ENCODE results near the gene FGFR3. TPM values are rescaled to one million over a fixed set of nuclear protein-coding genes. Genes with fewer than 3 reads are reported as not detected.

The FGFR3 gene
- total RNA-seq, 1 donor from 2014 or later, result 0.79 TPM

DNA sequence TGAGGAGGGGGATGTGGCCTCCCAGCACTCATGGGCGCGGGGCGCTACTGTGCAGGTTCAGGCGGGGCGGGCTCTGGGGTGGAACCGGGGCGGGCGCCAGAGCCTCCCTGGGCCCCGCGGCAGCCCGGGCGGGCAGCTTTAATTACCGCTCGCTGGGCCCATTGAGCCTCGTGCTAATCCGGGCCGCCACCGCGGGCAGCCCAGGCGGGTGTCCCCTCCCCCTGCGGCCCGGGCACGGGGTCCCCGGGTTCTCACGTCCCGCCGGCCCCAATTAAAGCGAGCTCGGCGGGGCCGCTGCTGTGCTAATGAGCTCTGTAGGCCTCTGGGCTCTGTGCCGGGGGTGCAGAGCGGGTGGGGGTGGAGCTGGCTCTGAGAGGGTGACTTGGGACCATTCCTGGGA, 22.8 kb upstream of the FGFR3 start:
- no peak for DNase-seq (ENCODE audit: low read depth, low spot score)

DNA sequence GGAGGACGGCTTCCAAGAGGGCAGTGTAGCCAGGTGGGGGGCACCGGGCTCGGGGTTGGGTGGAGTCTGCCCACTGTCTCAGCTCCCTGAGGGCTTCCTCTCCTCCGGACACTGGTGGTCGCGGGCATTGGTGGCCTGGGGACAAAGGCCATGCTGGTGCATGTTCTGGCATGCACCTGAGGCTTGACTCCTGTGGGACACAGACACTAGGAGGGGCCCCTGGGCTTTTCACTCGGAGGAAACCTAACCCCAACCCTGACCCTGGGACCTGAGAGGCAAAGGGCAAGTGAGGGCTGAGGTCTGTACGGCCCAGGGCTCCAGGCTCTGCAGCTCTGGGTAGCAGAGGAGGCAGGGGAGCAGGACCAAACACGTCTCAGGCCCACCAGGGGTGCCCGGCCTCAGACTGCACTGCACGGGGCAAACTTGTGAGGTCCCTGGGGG, 22.3 kb upstream of the FGFR3 start:
- no peak for DNase-seq (ENCODE audit: low read depth, low spot score)

DNA sequence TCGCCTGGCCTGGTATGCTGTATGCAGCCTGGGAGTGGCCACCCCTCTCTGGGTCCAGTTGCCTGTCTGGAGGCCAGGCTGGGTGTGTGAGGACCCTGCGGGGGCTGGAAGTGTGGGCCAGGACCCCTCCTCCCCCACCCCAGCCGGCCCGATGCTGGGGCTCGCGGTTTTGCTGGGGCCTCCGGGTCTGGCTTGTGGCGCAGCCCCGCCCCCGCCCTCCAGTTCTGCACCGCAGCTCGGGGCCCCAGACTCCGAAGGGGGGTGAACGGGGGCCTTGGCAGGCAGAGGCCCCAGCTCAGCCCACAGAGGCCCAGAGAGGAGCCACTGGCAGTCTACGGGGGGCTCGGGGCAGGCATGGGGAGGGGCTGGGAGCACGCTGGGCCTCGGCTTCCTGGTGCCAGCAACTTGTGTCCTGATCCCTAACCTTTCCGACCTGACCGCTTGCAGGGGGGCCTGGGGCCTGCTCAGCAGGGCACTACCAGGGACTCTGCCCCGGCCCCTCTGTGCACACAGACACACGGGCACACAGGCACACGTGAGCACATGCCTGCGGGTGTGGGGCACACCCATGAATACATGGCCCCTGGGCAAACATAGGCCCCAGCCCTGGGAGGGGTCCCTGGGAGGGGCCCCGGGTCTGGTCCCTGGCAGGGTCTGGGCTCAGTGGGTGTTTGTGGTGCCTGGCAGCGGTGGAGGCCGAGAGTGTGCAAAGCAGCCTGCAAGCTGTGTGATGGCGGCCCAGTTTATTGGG, 21.4 kb upstream of the FGFR3 start:
- DNase-seq (ENCODE audit: low read depth, low spot score), result no peak

DNA sequence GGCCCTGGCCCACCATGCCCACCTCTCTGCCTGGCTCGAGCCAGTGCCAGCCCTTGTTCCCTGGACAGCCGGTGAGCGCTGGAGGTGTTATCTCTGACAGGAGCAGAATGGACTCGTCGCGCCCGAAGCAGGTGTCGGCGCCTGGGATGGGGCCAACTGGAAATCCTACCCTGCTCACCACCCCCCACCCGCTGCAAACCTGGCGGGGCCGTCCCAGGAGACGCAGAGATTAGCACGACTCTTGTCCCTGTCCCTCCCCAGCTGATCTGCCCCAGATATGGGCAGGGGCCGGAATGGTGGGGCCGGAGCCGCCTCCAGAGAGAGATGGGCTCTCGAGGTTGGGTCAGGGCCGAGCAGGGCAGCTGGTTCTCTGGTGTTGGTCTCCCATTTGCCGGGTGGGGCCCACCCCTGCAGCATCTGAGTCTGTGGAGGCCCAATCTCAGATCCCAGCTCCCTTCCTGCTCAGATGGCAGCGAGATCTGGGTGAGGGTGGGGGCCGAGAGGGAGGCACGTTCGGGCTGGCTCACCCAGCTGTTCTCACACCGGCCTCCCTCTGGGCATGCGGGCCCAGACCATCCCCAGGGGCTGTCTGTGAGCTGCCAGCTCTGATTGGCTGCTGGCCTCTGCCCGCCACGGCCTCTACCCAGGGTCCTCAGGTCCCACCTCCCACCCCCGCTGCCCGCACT, 20.1 kb upstream of the FGFR3 start:
- no peak for DNase-seq (ENCODE audit: low read depth, low spot score)

DNA sequence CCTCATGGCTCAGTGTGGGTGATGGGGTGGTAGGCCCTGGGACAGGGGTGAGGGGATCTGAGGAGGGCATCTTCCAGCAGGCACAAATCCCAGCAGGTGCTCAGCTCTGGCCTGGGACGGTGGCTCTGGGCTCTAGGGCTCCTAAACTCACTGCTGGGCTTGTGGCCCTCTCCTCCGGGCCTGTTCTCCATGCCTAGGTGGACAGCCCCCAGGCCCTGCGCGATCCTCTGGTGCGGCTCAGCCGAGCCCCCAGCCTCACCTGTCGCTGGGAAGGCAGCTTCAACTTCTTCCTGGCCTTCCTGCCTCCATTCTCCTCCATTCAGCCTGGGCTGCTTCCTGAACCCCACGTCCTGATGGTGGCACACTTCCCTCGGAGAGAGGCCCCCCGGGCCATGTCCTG, 19.3 kb upstream of the FGFR3 start:
- no peak for DNase-seq (ENCODE audit: low read depth, low spot score)

DNA sequence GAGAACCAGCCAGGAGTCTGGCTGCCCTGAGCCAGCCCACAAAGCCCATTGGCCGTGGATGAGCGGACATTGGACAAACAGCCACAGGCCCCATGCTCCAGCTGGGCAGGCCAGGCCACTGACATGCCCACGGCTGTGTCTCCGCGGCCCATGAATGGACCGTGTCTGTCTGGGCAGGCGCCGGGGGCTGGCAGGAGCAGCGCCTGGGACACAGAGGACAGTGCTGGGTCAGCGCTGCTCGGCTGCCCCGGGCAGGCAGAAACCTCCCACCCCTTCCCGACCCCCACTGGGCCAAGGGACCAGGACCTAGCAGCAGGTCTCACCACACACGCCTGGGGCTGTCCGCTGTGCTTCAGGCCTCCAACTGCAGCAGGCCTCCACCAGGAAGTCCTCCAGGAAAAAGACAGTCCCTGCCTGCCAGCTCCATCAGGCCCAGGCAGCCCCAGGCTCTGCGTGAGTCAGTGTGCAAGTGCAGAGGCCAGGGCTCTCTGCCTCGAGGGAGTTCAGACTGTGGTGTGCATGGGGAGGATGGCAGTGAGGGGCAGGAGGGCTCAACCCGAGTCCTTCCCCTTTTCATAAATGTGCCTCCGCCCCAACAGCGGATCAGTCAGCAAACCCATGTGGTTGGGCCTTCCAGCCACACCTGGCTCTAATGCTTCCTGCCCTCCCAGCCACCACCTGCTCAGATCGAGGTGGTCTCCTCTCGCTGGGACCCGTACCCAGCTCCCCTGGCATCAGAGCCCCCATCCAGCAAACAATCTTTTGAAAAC, 17.2 kb upstream of the FGFR3 start:
- DNase-seq (ENCODE audit: low read depth, low spot score), result no peak

DNA sequence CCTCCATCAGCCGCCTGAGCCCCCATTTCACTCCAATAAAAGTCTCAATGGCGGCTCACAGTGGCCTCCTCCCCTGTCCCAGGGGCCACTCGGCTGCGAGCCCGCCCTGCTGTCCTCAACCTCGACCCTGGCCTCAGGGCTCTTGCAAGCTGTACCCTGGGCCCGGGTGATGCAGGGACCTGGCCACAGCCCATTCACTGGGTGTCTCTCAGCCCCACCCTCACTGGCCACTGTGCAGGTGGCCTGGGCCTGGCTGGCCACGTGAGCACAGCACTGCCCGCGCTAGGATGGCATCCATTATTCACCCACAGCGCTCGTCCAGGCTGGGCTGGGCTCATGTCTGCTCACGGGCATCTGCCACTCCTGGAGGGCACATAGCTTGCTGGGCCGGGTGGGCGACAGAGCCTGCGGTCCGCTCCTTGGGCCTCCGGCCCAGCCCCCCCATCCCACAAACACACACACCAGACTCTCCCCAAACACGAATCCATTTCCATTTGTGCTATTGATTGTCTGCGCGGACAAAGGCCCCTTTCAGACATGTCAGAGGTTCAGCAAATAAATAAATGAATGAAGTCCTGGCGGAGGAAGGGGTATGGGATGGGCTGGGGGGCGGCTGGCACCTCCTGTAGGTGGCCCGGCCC, 16.5 kb upstream of the FGFR3 start:
- no peak for DNase-seq (ENCODE audit: low read depth, low spot score)

DNA sequence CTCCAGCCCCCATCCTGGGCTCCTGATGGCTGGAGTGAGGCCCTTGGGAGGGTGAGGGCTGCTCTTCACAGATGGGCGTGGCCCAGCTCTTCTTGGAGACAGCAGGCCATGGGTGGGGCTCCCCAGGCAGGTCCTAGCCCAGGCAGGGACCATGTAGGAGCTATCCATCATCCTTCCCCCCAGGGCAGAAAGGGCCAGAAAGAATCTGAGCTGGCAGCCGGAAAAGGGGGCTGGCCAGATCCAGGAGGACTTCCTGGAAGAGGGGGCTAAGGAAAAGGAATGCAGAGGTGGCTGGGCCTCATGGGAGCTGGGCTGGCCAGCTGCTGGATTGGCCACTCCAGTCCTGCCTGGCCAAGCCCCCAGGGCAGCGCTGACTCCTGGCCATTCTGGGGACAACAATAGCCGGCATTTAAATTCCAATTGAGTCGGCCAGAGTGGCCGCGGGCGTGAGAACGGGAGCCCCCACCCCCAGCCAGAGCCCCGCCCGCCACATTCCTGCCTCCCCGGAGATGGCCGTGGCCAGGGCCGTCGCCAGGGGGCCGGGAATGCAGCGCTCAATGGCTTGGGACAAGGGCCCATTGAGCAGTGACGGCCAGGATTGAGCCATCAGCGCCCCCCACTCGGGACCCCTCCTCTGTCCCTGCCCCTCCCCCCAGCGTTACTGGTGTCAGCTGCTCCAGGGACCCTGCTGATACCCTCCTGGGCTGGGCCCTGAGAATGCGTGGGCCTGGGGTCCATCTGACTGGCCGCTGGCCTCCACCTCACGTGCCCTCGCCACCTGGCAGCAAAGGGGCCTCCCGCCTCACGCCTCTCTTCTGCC, 15.1 kb upstream of the FGFR3 start:
- no peak for DNase-seq (ENCODE audit: low read depth, low spot score)

DNA sequence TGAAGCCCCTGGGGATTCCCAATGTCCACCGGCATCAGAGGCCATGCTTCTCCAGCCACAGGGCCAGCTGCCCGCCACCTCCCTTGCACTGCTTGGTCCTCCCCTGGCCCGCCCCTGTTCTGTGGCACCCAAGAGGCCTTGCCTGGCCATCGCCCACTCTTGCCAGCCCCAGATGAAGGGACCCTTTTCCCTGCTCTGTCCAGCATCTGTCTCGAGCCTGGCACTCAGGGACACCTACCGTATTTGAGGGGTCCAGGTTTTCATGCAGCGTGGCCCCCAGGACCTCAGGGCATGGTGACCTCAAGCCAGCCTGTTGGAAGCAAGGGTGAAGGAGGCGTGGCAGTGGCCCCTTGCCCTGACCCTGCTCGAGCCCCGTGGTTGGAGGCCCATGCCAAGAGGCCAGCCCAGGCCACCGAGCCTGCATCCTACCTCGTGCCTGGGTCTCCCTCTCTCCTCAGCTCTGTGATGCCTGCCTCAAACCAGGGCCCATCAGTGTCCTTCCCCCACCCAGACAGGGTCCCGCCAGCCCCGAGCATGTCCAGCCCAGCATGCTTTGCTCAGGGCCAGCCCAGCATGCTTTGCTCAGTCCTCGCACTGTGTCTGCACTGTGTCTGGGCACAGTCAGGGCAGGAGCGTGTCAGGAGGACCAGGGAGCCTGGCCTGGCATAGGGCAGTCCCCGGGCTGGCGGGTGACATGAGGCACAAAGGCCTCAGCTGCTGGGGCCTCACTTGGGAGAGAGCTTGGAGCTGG, 14.3 kb upstream of the FGFR3 start:
- no peak for DNase-seq (ENCODE audit: low read depth, low spot score)

DNA sequence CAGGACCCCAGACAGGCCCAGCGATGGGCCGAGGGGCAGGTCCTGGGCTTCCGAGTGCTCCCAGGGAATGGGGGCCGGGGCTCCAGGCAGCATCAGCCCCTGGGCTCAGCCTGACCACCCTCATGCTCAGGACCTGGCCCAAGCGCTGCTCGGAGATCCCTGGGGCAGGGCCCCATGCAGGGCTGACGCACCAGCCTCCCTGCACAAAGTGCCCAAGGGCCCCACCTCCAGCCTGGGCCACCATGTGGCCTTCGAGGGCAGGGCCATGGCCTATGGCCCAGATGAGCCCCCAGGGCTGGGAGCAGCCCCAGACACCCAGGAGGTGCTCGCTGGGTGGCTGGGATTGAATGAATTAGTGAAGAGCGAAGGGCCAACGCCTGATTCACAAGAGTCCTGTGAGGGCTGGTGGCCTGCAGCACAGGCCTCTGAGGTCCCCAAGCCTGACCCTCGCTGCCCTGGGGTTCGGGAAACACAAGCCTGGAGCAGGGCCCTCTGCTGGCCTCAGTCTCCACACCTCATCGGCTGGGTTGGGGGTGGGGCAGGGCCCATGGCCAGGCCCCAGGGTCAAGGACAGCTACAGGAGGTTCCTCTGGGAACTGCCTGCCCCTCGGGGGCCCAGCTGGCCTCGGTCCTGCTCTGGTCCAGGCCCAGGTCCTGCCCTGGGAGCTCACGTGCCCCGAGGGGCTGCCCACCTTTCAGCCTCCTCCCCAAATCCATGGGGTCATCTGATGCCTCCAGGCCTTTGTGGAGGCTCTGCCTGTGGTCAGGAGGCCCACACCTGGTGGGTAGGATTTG, 13.3 kb upstream of the FGFR3 start:
- no peak for DNase-seq (ENCODE audit: low read depth, low spot score)

DNA sequence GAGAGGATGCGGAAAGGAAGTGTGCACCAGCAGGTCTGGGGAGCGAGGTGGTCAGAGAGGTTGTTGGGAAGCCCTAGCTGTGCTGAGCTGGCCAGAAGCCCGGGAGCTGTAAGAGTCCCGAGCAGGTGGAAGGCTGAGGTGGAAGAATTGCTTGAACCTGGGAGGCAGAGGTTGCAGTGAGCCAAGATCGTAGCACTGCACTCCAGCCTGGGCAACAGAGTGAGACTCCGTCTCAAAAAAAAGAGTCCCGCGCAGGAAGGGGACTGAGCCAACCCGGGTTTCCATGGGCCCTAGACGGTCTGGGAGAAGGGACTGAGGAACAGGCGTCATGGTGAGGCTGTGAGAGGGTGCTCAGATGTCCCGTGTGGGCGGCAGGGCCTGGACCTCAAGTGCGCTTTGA, 12.7 kb upstream of the FGFR3 start:
- no peak for DNase-seq (ENCODE audit: low read depth, low spot score)

DNA sequence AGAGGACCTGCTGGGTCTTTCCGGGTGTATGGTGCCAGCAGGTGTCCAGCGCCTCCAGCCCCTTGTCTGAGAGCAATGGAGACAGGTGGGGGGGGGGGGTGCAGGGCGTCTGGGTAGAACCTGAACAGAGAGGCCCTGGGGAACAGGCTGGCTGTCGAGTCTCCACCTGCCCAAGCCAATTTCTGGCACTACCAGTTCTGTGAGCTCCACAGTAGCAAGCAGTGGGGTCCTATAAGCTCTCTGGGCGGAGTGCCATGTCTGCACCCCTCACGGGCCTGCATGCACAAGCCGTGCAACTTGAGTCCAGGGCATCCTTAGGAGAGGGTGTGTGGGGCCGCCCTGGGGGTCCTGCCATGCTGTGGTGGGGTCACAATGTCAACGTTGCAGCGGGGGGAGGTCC, 10.1 kb upstream of the FGFR3 start:
- no peak for DNase-seq (ENCODE audit: low read depth, low spot score)

DNA sequence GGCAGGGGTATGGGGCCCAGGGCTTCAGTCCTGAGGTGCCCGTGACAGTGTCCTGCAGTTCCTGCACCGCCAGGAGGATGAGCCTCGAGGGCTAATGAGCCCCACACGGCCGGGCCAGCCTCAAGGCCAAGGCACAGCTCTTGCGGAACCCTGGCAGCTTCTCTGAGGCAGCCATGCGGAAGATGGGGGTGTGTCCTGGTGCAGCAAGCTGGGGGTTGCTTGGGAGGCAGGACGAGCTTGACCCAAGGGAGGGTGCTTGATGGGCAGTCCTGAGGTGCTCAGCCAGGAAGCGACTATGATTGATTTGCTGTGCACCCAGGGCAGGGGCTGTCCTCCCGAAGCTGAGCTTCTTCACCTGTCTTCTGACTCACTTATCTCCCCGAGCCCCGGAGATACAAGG, 9.1 kb upstream of the FGFR3 start:
- DNase-seq (ENCODE audit: low read depth, low spot score), result no peak

DNA sequence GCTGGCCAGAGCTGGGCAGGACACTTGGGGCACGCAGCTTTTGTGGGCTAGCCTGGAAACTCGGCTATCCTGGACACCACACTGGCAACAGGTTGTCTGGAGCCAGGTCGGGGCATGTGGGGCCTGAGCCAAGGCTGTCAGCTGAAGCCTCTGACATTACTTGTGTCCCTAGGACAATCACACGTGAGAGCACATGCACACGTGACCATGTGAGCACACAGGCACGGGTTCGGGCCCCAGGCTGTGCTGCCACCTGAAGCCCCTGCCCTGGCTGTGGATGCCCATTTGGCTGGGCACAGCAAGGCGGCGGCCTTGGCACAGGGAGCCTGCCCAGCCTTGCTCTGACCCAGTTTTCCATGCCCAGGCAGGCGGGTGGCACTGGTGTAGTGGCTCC, 8.7 kb upstream of the FGFR3 start:
- DNase-seq (ENCODE audit: low read depth, low spot score), result no peak

DNA sequence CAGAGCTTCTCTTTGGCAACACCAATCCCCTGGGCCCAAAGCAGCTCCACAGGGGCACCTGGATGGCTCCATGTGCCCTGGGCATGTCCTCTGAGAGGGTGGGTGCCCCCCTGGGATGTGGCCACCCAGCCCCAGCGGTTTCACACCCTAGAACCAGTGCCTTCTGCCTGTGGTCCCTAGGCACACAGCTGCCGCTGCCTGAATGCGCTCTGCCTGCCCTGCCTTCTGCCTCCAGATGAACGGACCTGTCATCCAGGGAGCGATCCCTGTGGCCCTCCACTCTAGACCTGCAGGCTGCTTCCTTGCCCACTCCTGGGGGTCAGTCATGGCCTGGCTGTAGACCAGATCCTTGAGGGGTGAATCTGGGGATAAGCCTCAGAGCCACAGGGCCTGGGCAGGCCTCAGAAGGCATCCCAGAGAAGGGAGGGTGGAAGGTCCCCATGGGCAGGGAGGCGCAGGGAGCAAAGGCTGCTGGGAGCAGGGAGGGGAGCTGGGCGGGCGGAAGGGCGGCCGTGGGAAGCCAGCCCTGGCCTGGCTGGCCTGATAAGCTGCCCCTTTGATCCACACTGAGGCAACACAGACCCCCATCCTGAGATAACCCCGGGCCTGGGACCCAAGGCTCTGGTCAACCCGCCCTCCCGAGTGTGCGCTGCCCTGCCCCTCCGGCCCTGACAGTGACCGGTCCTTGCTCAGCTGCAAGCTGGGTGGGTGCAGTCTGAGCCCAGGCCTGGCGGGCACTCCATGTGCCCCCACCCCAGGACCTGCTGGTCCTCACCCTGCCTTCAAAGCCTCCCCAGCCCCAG, 8.1 kb upstream of the FGFR3 start:
- no peak for DNase-seq (ENCODE audit: low read depth, low spot score)

DNA sequence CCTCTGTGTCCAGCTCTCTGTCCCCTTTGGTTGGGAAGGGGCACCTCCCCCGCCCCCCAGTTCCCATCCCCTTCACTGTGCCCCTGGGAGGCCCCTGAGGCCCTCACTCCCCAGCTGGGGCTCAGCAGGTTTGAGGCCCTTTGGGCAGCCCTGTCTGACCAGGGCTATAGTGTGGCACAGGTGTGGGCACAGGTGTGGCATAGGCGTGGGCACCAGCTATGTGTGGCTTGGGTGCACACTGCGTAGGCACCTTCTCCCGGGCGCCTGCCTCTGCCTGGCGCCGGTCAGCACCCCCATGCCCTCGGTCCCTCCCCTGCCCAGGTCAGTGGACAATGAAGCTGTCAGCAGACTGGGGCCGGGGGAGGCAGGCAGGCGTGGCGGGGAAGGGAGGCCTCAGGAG, 7.5 kb upstream of the FGFR3 start:
- no peak for DNase-seq (ENCODE audit: low read depth, low spot score)

DNA sequence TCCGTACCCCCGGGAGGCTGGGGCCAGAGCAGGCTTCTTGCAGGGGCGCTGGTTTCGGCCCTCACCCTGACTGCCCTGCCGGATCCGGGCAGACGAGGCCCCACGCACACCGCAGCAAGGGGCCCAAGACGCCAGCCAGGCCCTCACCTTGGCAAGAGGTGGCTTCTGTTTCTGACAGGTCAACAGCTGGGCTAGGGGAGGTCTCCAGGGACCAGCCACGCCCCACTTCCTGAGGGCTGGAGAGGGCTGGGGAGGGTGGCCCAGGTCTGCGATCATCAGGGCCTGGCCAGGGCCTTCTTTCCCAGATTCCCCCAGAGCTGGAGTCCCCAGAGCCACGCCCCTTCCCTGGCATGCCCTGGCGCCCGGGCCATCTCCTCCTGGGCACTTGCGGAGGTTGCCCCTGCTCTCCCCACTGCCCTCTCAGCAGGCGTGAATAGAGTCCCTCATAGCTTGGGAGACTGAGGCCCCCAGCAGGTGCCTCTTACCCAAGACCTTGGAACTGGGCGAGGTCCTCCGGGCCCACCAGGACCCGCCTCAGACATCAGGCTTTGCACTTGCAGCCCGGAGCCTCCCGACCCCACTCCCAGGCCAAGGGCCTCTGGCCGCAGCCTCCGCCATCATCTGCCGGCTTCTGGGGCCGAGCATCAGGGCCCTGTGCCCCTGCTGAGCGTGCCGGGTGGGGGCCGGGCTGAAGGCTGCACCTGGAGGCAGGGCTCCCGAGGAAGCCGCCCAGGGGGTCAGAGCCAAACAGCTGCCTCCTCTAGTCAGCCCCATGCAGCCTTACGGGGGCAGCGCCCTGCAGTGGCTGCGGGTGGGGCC, 6.3 kb upstream of the FGFR3 start:
- DNase-seq (ENCODE audit: low read depth, low spot score), result no peak

Measured in pulmonary artery endothelial cell (primary cell).